Ovary (tissue), 9 donors: ENCODE measurements around the gene TBC1D9B. TPM values are rescaled to one million over a fixed set of nuclear protein-coding genes. Genes with fewer than 3 reads are reported as not detected.

Experiments used
- DNase-seq, 5 donors: peaks; one replicate each; pipeline ENCODE4 v3.0.0-alpha.2; 2019 to 2020
- H3K27ac ChIP-seq, 2 donors: fragments of 200-600 bp; one replicate each; pipeline versions ENCODE4 v1.5.1 to v1.8.0; 2019 to 2022
- H3K27me3 ChIP-seq: fragments of 200-600 bp; one replicate; pipeline ENCODE4 v1.8.0; 2022
- H3K36me3 ChIP-seq: fragments of 200-600 bp; sonication (generic); one replicate; pipeline ENCODE4 v1.5.1; 2019
- H3K4me1 ChIP-seq: one replicate; pipeline ENCODE4 v1.8.1; 2013; ENCODE audit warnings: mild to moderate bottlenecking, moderate library complexity; ENCODE audit not compliant: insufficient read depth
- H3K4me3 ChIP-seq: fragments of 200-600 bp; sonication (generic); one replicate; pipeline ENCODE4 v1.5.1; 2017
- H3K9me3 ChIP-seq, 2 donors: fragments of 200-600 bp in 1 of 2; sonication (generic) in 1 of 2; one replicate each; pipeline versions ENCODE4 v1.5.1 to v1.8.1; 2013 to 2019; ENCODE audit warnings: mild to moderate bottlenecking in 1 of 2, moderate library complexity in 1 of 2
- CTCF ChIP-seq, 3 donors: fragments of 450-650 bp in 2 of 3; fragments of 200-600 bp in 1 of 3; IDR thresholded peaks; one replicate each; pipeline versions ENCODE4 v1.5.1 to v1.8.0; 2016 to 2022; ENCODE audit warnings: antibody characterized with exemption in 3 of 3, mild to moderate bottlenecking in 1 of 3
- EP300 ChIP-seq: sonication (generic); formaldehyde crosslinking; IDR thresholded peaks from one replicate; pipeline ENCODE4 v1.6.1; 2017; ENCODE audit warnings: antibody characterized with exemption
- POLR2A ChIP-seq: fragments of 450-650 bp; IDR thresholded peaks from one replicate; pipeline ENCODE4 v1.6.1; 2017; ENCODE audit warnings: antibody characterized with exemption, mild to moderate bottlenecking, moderate library complexity
- WGBS, 3 donors: extraction: QIAGEN DNeasy Blood & Tissue Kit in 1 of 3; methylation state at CpG; one replicate each; pipeline versions ENCODE4 v1.1.5 to v1.1.7; 2013 to 2017; 5-methylcytosine and 5-hydroxymethylcytosine counted together
- intact Hi-C, 4 donors: fragments of 100-400 bp; cut with DNase I; formaldehyde crosslinking; loops; one replicate each; pipeline versions ENCODE4 v1.11.0 to v1.15.1; 2022 to 2023
- polyA plus RNA-seq, 2 donors: library from polyadenylated mRNA; stranded (reverse); fragments of 200-250 nt in 1 of 2; fragments of 350-450 nt in 1 of 2; fragmentation: Illumina TruSeq in 1 of 2; extraction: RNeasy Lipid Tissue Mini Kit (QIAGEN cat#74804) in 1 of 2; gene quantifications; one replicate each; pipeline ENCODE4 v1.2.3, GENCODE V29; 2013 to 2014
- total RNA-seq, 7 donors: library from RNA; depleted of rRNA in 2 of 7; stranded (reverse); fragments of >200 nt in 2 of 7; fragmentation: NEBNext Ultra II Directional in 3 of 7; extraction: Animal tissue kit (Norgen Biotek cat#: 25700) in 3 of 7; gene quantifications; one replicate each; pipeline versions ENCODE4 v1.1.0 to v1.2.4, GENCODE V29; 2016 to 2023
- donor health status: DM: no; HTN: no; CAD: no; lungs with moderate emphysema.
- donor health status: DM: no; HTN: no; CAD: no.
- donor health status: Bipolar disorder and iron deficiency.
- donor health status: DM: yes; HTN: yes; CAD: no.
- donor health status: DM: no; HTN: no; CAD: no.
- donor health status: DM: yes; HTN: yes; CAD: no.

Gene TBC1D9B
- total and polyA plus RNA-seq, 9 donors: 48.3 to 121 (median 86.5) TPM

GRCh38 chr5:179906795-179907555, 722 bp downstream of the TBC1D9B start:
- H3K4me1 ChIP-seq: peaks cover 10% of the 10 kb centered on the region
- DNase-seq: peak in 4 of 5 donors; percentile 33 to 61 (median 52)
- intact Hi-C loops: loop anchor here in 3 of 4 donors (10.0 kb wide), 5 partner anchors 82 to 168 kb away; partner anchors contain the start of genes RNF130 (in 2 of the 3), LTC4S (in 1 of the 3), MGAT4B (in 1 of the 3) and SQSTM1 (in 1 of the 3)
- 3 to 4% (median 3%) methylated on average over 43 to 49 of the region's 50 CpGs for WGBS, 3 donors
- no peaks in the 10 kb centered on the region for H3K27me3 ChIP-seq
- H3K27ac ChIP-seq: peak overlapping the region; percentile 60 to 65
- TF ChIP-seq EP300 (no peak), POLR2A (no peak), CTCF (IDR thresholded peaks at IDR 0.05) (no peak)
- peak overlapping the region; percentile 62 for H3K4me3 ChIP-seq
- no peaks in the 10 kb centered on the region for H3K9me3 ChIP-seq
- H3K36me3 ChIP-seq: no peaks in the 10 kb centered on the region

GRCh38 chr5:179906294-179906794, 1.4 kb downstream of the TBC1D9B start:
- TF ChIP-seq POLR2A (no peak), EP300 (no peak), CTCF (IDR thresholded peaks at IDR 0.05) (no peak)
- Histone ChIP-seq H3K4me3 (no peak overlapping the region), H3K27me3 (no peaks in the 10 kb centered on the region), H3K9me3 (no peaks in the 10 kb centered on the region), H3K4me1 (peaks cover 12% of the 10 kb centered on the region), H3K27ac (peak overlapping the region; percentile 60 to 65), H3K36me3 (no peaks in the 10 kb centered on the region)
- intact Hi-C loops: loop anchor here in 3 of 4 donors (10.0 kb wide), 5 partner anchors 82 to 168 kb away; partner anchors contain the start of genes RNF130 (in 2 of the 3), LTC4S (in 1 of the 3), MGAT4B (in 1 of the 3) and SQSTM1 (in 1 of the 3)
- no peak for DNase-seq
- WGBS, 3 donors: 72 to 75% (median 73%) methylated on average over 24 of the region's 24 CpGs

- no peaks in the 10 kb centered on the region for H3K36me3 ChIP-seq
- DNase-seq: no peak
- no peak overlapping the region for H3K27ac ChIP-seq
- WGBS, 3 donors: 80 to 84% (median 82%) methylated on average over 8 of the region's 8 CpGs
- no peak overlapping the region for H3K4me3 ChIP-seq
- H3K4me1 ChIP-seq: peaks cover 15% of the 10 kb centered on the region
- TF ChIP-seq CTCF (IDR thresholded peaks at IDR 0.05): no peak
- no peak for TF ChIP-seq POLR2A
- TF ChIP-seq EP300: no peak
- intact Hi-C loops: loop anchor here in 3 of 4 donors (10.0 kb wide), 5 partner anchors 80 to 170 kb away; partner anchors contain the start of genes RNF130 (in 2 of the 3), LTC4S (in 1 of the 3), MGAT4B (in 1 of the 3) and SQSTM1 (in 1 of the 3)
- no peaks in the 10 kb centered on the region for H3K9me3 ChIP-seq
- H3K27me3 ChIP-seq: no peaks in the 10 kb centered on the region
Observed at GRCh38 chr5:179905161-179905560, 2.5 kb downstream of the TBC1D9B start.

GRCh38 chr5:179904463-179905160, 3.1 kb downstream of the TBC1D9B start:
- Histone ChIP-seq H3K4me1 (peaks cover 15% of the 10 kb centered on the region), H3K27me3 (no peaks in the 10 kb centered on the region), H3K36me3 (no peaks in the 10 kb centered on the region), H3K4me3 (no peak overlapping the region), H3K9me3 (no peaks in the 10 kb centered on the region), H3K27ac (no peak overlapping the region)
- 89 to 92% (median 91%) methylated on average over 25 of the region's 25 CpGs for WGBS, 3 donors
- intact Hi-C loops: loop anchor here in 3 of 4 donors (10.0 kb wide), 5 partner anchors 80 to 170 kb away; partner anchors contain the start of genes RNF130 (in 2 of the 3), LTC4S (in 1 of the 3), MGAT4B (in 1 of the 3) and SQSTM1 (in 1 of the 3)
- no peak for DNase-seq
- no peak for TF ChIP-seq POLR2A
- no peak for TF ChIP-seq CTCF (IDR thresholded peaks at IDR 0.05)
- no peak for TF ChIP-seq EP300
